ENCODE measurements around the gene HELZ. TPM values are rescaled to one million over a fixed set of nuclear protein-coding genes. Genes with fewer than 3 reads are reported as not detected.

The HELZ gene, protein sequence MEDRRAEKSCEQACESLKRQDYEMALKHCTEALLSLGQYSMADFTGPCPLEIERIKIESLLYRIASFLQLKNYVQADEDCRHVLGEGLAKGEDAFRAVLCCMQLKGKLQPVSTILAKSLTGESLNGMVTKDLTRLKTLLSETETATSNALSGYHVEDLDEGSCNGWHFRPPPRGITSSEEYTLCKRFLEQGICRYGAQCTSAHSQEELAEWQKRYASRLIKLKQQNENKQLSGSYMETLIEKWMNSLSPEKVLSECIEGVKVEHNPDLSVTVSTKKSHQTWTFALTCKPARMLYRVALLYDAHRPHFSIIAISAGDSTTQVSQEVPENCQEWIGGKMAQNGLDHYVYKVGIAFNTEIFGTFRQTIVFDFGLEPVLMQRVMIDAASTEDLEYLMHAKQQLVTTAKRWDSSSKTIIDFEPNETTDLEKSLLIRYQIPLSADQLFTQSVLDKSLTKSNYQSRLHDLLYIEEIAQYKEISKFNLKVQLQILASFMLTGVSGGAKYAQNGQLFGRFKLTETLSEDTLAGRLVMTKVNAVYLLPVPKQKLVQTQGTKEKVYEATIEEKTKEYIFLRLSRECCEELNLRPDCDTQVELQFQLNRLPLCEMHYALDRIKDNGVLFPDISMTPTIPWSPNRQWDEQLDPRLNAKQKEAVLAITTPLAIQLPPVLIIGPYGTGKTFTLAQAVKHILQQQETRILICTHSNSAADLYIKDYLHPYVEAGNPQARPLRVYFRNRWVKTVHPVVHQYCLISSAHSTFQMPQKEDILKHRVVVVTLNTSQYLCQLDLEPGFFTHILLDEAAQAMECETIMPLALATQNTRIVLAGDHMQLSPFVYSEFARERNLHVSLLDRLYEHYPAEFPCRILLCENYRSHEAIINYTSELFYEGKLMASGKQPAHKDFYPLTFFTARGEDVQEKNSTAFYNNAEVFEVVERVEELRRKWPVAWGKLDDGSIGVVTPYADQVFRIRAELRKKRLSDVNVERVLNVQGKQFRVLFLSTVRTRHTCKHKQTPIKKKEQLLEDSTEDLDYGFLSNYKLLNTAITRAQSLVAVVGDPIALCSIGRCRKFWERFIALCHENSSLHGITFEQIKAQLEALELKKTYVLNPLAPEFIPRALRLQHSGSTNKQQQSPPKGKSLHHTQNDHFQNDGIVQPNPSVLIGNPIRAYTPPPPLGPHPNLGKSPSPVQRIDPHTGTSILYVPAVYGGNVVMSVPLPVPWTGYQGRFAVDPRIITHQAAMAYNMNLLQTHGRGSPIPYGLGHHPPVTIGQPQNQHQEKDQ (N-terminal part only)
- 100 to 1,000 TPM in 1 of 6 donors, 10 to 100 TPM in 5; 52.1 to 166 (median 60.8) TPM for total RNA-seq

DNA sequence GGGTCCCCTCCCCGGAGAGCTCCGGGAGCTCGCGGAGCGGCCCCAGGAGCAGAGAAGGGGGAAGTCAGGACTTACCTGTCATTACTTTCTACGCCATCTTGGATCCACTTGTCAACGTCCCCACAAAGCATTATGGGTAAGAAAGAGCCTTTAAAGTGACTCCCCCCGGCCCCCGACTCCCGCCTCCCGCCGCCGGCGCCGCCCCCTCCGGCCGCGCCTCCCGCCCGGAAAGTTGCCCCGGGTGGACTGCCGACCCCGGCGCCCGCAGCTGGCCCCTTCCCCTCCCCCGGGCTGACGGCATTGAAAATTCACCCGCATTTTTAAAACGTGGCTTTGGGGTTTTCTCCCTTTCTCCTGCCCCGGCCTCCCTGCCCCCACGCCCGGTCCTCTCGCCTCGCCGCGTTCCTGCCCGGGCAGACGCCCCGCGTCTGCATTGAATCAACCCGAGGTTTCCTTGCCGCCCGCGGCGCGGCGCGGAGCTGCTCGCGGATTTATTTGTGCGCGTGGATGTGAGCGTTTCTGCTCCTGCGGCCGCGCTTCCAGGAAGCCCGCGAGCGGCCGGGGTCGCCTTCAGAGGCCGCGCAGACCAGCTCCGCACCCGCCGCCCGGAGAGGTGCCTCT, at the start of gene HELZ:
TSS of gene HELZ (minus strand) at position 124 of the 621 bp plus-strand sequence. CDS start 26,392 bp downstream, outside the sequence.
- ATAC-seq (ENCODE audit: low FRiP score in 2 of 2) (peak; percentile 82 to 96), DNase-seq (peak; percentile 76 to 95)
- peak; percentile 15 to 57 for TF ChIP-seq POLR2AphosphoS5 (IDR thresholded peaks at IDR 0.05)
- TF ChIP-seq, protein P1, sequence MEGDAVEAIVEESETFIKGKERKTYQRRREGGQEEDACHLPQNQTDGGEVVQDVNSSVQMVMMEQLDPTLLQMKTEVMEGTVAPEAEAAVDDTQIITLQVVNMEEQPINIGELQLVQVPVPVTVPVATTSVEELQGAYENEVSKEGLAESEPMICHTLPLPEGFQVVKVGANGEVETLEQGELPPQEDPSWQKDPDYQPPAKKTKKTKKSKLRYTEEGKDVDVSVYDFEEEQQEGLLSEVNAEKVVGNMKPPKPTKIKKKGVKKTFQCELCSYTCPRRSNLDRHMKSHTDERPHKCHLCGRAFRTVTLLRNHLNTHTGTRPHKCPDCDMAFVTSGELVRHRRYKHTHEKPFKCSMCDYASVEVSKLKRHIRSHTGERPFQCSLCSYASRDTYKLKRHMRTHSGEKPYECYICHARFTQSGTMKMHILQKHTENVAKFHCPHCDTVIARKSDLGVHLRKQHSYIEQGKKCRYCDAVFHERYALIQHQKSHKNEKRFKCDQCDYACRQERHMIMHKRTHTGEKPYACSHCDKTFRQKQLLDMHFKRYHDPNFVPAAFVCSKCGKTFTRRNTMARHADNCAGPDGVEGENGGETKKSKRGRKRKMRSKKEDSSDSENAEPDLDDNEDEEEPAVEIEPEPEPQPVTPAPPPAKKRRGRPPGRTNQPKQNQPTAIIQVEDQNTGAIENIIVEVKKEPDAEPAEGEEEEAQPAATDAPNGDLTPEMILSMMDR (IDR thresholded peaks at IDR 0.05), result no peak
- TF ChIP-seq EP300 (IDR thresholded peaks at IDR 0.05), result no peak
- peak in 1 of 4 donors; percentile 55 for TF ChIP-seq POLR2A (IDR thresholded peaks at IDR 0.05)
- Histone ChIP-seq H3K4me1 (peaks cover 33 to 56% (median 51%) of the 10 kb centered on the region in 4 donors), H3K9me3 (no peaks in the 10 kb centered on the region), H3K4me3 (peak within 1 kb of the TSS; percentile 73 to 95 (median 83)), H3K36me3 (peaks cover 0 to 12% (median 0%) of the 10 kb centered on the region in 4 donors), H3K27me3 (no peaks in the 10 kb centered on the region), H3K27ac (peak within 1 kb of the TSS; percentile 89 to 99 (median 94))
- WGBS, 2 donors, result 1% methylated on average over 14 to 39 of the region's 67 CpGs

DNA sequence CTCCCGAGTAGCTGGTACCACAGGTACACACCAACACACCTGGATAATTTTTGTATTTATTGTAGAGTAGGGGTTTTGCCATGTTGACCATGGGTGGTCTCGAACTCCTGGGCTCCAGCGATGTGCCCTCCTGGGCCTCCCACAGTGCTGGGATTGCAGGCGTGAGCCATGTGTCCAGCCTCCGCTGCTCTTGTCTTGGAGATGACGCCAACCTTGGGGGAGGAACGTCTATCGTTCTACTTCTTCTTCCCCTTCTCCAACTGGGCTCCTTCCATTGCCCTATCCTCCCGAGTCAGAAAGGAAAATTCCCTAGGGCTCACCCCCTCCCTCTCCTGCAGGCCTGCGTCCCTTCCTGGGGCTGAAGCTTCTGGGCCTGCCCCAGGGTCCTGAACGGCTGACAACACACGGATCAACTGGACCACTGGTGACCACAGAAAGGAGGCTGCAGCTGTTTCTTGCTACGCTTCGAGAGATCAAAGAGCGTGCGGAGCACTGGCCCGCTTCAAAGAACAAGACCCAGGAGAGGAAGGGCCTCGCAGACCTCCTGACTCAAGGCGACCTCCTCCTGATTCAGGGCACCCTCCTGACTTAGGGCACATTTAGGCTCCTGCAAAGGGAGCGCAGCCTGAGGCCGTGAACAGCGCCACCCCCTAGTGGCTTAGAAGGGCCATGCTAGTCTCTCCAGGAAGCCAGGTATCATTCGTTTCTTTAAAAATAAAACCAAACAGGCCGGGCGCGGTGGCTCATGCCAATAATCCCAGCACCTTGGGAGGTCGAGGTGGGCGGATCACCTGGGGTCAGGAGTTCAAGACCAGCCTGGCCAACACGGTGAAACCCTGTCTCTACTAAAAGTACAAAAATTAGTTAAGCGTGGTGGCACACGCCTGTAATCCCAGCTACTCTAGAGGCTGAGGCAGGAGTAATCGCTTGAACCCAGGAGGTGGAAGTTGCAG, 48.5 kb upstream of the HELZ start:
- TF ChIP-seq, protein P1 (IDR thresholded peaks at IDR 0.05), result peak; percentile 73 to 81 (median 75)
- no peak for TF ChIP-seq POLR2AphosphoS5 (IDR thresholded peaks at IDR 0.05)
- Histone ChIP-seq H3K27me3 (no peaks in the 10 kb centered on the region), H3K36me3 (no peaks in the 10 kb centered on the region), H3K4me1 (peaks cover 5 to 19% (median 14%) of the 10 kb centered on the region in 4 donors), H3K27ac (no peak overlapping the region), H3K9me3 (no peaks in the 10 kb centered on the region), H3K4me3 (peak overlapping the region in 2 of 4 donors; percentile 19 to 25)
- DNase-seq (peak in 1 of 2 donors; percentile 76), ATAC-seq (ENCODE audit: low FRiP score in 2 of 2) (peak; percentile 82 to 84)
- WGBS, 2 donors, result 47 to 59% methylated on average over 28 to 30 of the region's 32 CpGs

DNA sequence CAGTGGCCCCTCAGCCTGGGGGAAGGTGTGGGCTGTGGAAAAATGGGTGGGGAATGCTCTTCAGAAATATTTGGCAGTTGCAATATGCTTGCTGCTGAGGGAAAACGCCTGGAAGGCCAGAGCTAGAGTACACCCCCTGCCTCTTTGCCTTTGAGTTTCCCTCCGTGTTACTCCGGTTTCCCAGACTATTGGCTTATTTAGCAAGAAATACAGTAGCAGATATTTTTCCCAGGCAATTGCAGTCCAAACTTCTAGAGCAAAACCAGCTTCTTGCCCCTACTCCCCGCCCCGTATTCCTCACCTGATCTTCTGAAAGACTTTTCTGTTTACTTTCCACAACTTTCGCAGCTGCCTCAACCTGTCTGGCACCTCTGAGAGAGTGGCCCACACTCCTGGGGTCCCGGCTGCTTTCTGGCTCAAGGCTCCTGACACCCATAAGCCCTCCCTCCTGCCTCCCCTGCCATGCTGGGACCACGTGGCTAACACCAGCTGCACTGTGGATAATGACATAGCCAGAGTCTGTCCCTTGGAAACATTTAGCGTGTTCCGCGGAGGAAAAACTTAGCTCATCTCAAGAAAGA, 45.8 kb upstream of the HELZ start:
- Histone ChIP-seq H3K27me3 (no peaks in the 10 kb centered on the region), H3K27ac (peak overlapping the region in 1 of 4 donors; percentile 22), H3K9me3 (no peaks in the 10 kb centered on the region), H3K4me1 (peaks cover 5 to 19% (median 14%) of the 10 kb centered on the region in 4 donors), H3K36me3 (no peaks in the 10 kb centered on the region), H3K4me3 (no peak overlapping the region)
- no peak for TF ChIP-seq POLR2A (IDR thresholded peaks at IDR 0.05)
- 66 to 68% methylated on average over 11 of the region's 11 CpGs for WGBS, 2 donors
- DNase-seq, result no peak
- ATAC-seq (ENCODE audit: low FRiP score in 2 of 2), result peak in 1 of 2 donors; percentile 17

DNA sequence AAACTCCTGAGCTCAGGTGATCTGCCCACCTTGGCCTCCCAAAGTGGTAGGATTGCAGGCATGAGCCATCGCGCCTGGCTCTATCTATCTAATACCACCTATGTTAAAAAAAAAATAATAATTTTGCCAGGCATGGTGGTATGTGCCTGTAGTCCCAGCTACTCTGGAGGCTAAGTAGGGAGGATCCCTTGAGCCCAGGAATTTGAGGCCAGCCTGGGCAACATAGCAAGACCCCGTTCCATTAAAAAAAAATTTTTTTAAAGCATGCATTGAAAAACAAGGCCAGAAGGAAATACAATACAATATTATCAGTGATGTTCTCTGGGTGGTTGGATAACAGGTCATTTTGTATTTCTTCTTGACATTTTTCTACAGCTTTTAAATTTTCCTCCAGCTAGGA, 45.2 kb upstream of the HELZ start:
- peaks cover 5 to 19% (median 14%) of the 10 kb centered on the region in 4 donors for H3K4me1 ChIP-seq
- no peaks in the 10 kb centered on the region for H3K9me3 ChIP-seq
- H3K4me3 ChIP-seq, result no peak overlapping the region
- 66 to 95% methylated on average over 3 of the region's 3 CpGs for WGBS, 2 donors
- no peak for DNase-seq
- H3K36me3 ChIP-seq, result no peaks in the 10 kb centered on the region
- H3K27ac ChIP-seq, result no peak overlapping the region
- TF ChIP-seq POLR2A (IDR thresholded peaks at IDR 0.05) (no peak), EP300 (IDR thresholded peaks at IDR 0.05) (no peak), POLR2AphosphoS5 (IDR thresholded peaks at IDR 0.05) (no peak)
- TF ChIP-seq, protein P1 (IDR thresholded peaks at IDR 0.05), result no peak
- no peak for ATAC-seq (ENCODE audit: low FRiP score in 2 of 2)
- H3K27me3 ChIP-seq, result no peaks in the 10 kb centered on the region
